ENCODE measurements around the gene CPED1.
A peak's percentile ranks its signal among the peaks of the same experiment; 100 is the strongest.

The CPED1 gene

GRCh38 chr7:121109145-121109544 is 120.6 kb downstream of the CPED1 start:
- no peak overlapping the region for H3K4ac ChIP-seq (ENCODE audit: low read length)
- no peak overlapping the region for H3K18ac ChIP-seq (ENCODE audit: low read length)
- H3K23ac ChIP-seq (ENCODE audit: low read depth, low read length, poor library complexity) = no peak overlapping the region
- peak; percentile 14 for DNase-seq (ENCODE audit: low spot score)
- H2BK5ac ChIP-seq (ENCODE audit: low read length) = no peak overlapping the region
- H3K27me3 ChIP-seq (ENCODE audit: control insufficient read depth in 3 of 3, insufficient read depth in 3 of 3, low read depth in 1 of 3, low read length in 3 of 3) = no peaks in the 10 kb centered on the region
- peaks cover 0 to 4% of the 10 kb centered on the region in 2 donors for H3K4me1 ChIP-seq (ENCODE audit: control insufficient read depth in 2 of 2, insufficient read depth in 1 of 2, low read depth in 1 of 2, low read length in 2 of 2)
- no peak overlapping the region for H3K14ac ChIP-seq (ENCODE audit: low read length)
- no peak overlapping the region for H3K4me2 ChIP-seq (ENCODE audit: insufficient read depth, low read length, poor library complexity, severe bottlenecking)
- no peaks in the 10 kb centered on the region for H3K36me3 ChIP-seq (replicated peaks in 1 of 2; ENCODE audit: control insufficient read depth in 2 of 2, insufficient read depth in 2 of 2, low read length in 2 of 2)
- no CpG with 5 or more reads among the region's 6 CpGs for WGBS, 2 donors (ENCODE audit: extremely low coverage in 2 of 2, insufficient read length in 2 of 2, insufficient replicate concordance in 1 of 2)
- no peak overlapping the region for H4K91ac ChIP-seq (ENCODE audit: low read depth, low read length, poor library complexity)
- no peak overlapping the region for H2BK15ac ChIP-seq (ENCODE audit: low read length)
- peaks cover 0 to 1% of the 10 kb centered on the region in 2 donors for H3K9me3 ChIP-seq (replicated peaks in 1 of 2; ENCODE audit: control insufficient read depth in 2 of 2, insufficient read depth in 1 of 2, low read depth in 1 of 2, low read length in 2 of 2)
- H3K9ac ChIP-seq (ENCODE audit: low read depth, low read length, poor library complexity) = no peak overlapping the region
- no peak overlapping the region for H2BK120ac ChIP-seq (ENCODE audit: low read depth, low read length)
- H2BK12ac ChIP-seq (ENCODE audit: low read length) = no peak overlapping the region
- peak overlapping the region; percentile 70 for H2AFZ ChIP-seq (ENCODE audit: low read length)
- no peak overlapping the region for H3K27ac ChIP-seq (replicated peaks; ENCODE audit: low read length)
- no peak overlapping the region for H2AK5ac ChIP-seq (ENCODE audit: low read depth, low read length)
- no peaks in the 10 kb centered on the region for H3K79me1 ChIP-seq (ENCODE audit: low read depth, low read length)
- H3K4me3 ChIP-seq (ENCODE audit: low read length in 2 of 2) = no peak overlapping the region
- no peak overlapping the region for H4K8ac ChIP-seq (ENCODE audit: low read depth, low read length)

- no peaks in the 10 kb centered on the region for H3K79me1 ChIP-seq (ENCODE audit: low read depth, low read length)
- no peak overlapping the region for H3K4ac ChIP-seq (ENCODE audit: low read length)
- no peak overlapping the region for H3K14ac ChIP-seq (ENCODE audit: low read length)
- no peaks in the 10 kb centered on the region for H3K27me3 ChIP-seq (ENCODE audit: control insufficient read depth in 3 of 3, insufficient read depth in 3 of 3, low read depth in 1 of 3, low read length in 3 of 3)
- H3K9ac ChIP-seq (ENCODE audit: low read depth, low read length, poor library complexity) = no peak overlapping the region
- peaks cover 0 to 4% of the 10 kb centered on the region in 2 donors for H3K4me1 ChIP-seq (ENCODE audit: control insufficient read depth in 2 of 2, insufficient read depth in 1 of 2, low read depth in 1 of 2, low read length in 2 of 2)
- H2BK120ac ChIP-seq (ENCODE audit: low read depth, low read length) = no peak overlapping the region
- no peak overlapping the region for H3K27ac ChIP-seq (replicated peaks; ENCODE audit: low read length)
- H3K4me2 ChIP-seq (ENCODE audit: insufficient read depth, low read length, poor library complexity, severe bottlenecking) = no peak overlapping the region
- H3K23ac ChIP-seq (ENCODE audit: low read depth, low read length, poor library complexity) = no peak overlapping the region
- no peak overlapping the region for H4K91ac ChIP-seq (ENCODE audit: low read depth, low read length, poor library complexity)
- no peak overlapping the region for H2BK5ac ChIP-seq (ENCODE audit: low read length)
- DNase-seq (ENCODE audit: low spot score) = no peak
- no peaks in the 10 kb centered on the region for H3K36me3 ChIP-seq (replicated peaks in 1 of 2; ENCODE audit: control insufficient read depth in 2 of 2, insufficient read depth in 2 of 2, low read length in 2 of 2)
- H3K9me3 ChIP-seq (replicated peaks in 1 of 2; ENCODE audit: control insufficient read depth in 2 of 2, insufficient read depth in 1 of 2, low read depth in 1 of 2, low read length in 2 of 2) = peaks cover 0 to 4% of the 10 kb centered on the region in 2 donors
- no peak overlapping the region for H3K18ac ChIP-seq (ENCODE audit: low read length)
- H2BK12ac ChIP-seq (ENCODE audit: low read length) = no peak overlapping the region
- H4K8ac ChIP-seq (ENCODE audit: low read depth, low read length) = no peak overlapping the region
- H3K4me3 ChIP-seq (ENCODE audit: low read length in 2 of 2) = no peak overlapping the region
- H2AFZ ChIP-seq (ENCODE audit: low read length) = no peak overlapping the region
- H2AK5ac ChIP-seq (ENCODE audit: low read depth, low read length) = no peak overlapping the region
- H2BK15ac ChIP-seq (ENCODE audit: low read length) = no peak overlapping the region
These were observed 124.8 kb downstream of the CPED1 start for GRCh38 chr7:121113288-121113687.

- WGBS, 2 donors (ENCODE audit: extremely low coverage in 2 of 2, insufficient read length in 2 of 2, insufficient replicate concordance in 1 of 2) = no CpG with 5 or more reads among the region's 1 CpG
- no peaks in the 10 kb centered on the region for H3K36me3 ChIP-seq (replicated peaks in 1 of 2; ENCODE audit: control insufficient read depth in 2 of 2, insufficient read depth in 2 of 2, low read length in 2 of 2)
- no peak for DNase-seq (ENCODE audit: low spot score)
These were observed 127.9 kb downstream of the CPED1 start for GRCh38 chr7:121116396-121116795.

GRCh38 chr7:121119047-121119446 is 130.5 kb downstream of the CPED1 start:
- Histone ChIP-seq H3K4me1 (ENCODE audit: control insufficient read depth in 2 of 2, insufficient read depth in 1 of 2, low read depth in 1 of 2, low read length in 2 of 2) (no peaks in the 10 kb centered on the region), H3K4me3 (ENCODE audit: low read length in 2 of 2) (no peak overlapping the region), H3K4me2 (ENCODE audit: insufficient read depth, low read length, poor library complexity, severe bottlenecking) (no peak overlapping the region), H3K23ac (ENCODE audit: low read depth, low read length, poor library complexity) (no peak overlapping the region), H3K36me3 (replicated peaks in 1 of 2; ENCODE audit: control insufficient read depth in 2 of 2, insufficient read depth in 2 of 2, low read length in 2 of 2) (no peaks in the 10 kb centered on the region), H3K27me3 (ENCODE audit: control insufficient read depth in 3 of 3, insufficient read depth in 3 of 3, low read depth in 1 of 3, low read length in 3 of 3) (no peaks in the 10 kb centered on the region), H4K91ac (ENCODE audit: low read depth, low read length, poor library complexity) (no peak overlapping the region), H2BK5ac (ENCODE audit: low read length) (no peak overlapping the region), H2BK120ac (ENCODE audit: low read depth, low read length) (no peak overlapping the region), H3K4ac (ENCODE audit: low read length) (no peak overlapping the region), H3K79me1 (ENCODE audit: low read depth, low read length) (no peaks in the 10 kb centered on the region), H2AFZ (ENCODE audit: low read length) (no peak overlapping the region), H3K18ac (ENCODE audit: low read length) (no peak overlapping the region), H4K8ac (ENCODE audit: low read depth, low read length) (no peak overlapping the region), H2AK5ac (ENCODE audit: low read depth, low read length) (no peak overlapping the region), H3K9ac (ENCODE audit: low read depth, low read length, poor library complexity) (no peak overlapping the region), H3K14ac (ENCODE audit: low read length) (no peak overlapping the region), H2BK15ac (ENCODE audit: low read length) (no peak overlapping the region), H2BK12ac (ENCODE audit: low read length) (no peak overlapping the region), H3K9me3 (replicated peaks in 1 of 2; ENCODE audit: control insufficient read depth in 2 of 2, insufficient read depth in 1 of 2, low read depth in 1 of 2, low read length in 2 of 2) (peaks cover 0 to 3% of the 10 kb centered on the region in 2 donors), H3K27ac (replicated peaks; ENCODE audit: low read length) (no peak overlapping the region)
- WGBS, 2 donors (ENCODE audit: extremely low coverage in 2 of 2, insufficient read length in 2 of 2, insufficient replicate concordance in 1 of 2) = no CpG with 5 or more reads among the region's 9 CpGs
- no peak for DNase-seq (ENCODE audit: low spot score)

More at GRCh38 chr7:121116396-121116795, 127.9 kb downstream of the CPED1 start:
- Histone ChIP-seq H3K14ac (ENCODE audit: low read length) (no peak overlapping the region), H3K27ac (replicated peaks; ENCODE audit: low read length) (no peak overlapping the region), H3K27me3 (ENCODE audit: control insufficient read depth in 3 of 3, insufficient read depth in 3 of 3, low read depth in 1 of 3, low read length in 3 of 3) (no peaks in the 10 kb centered on the region), H2AFZ (ENCODE audit: low read length) (no peak overlapping the region), H3K4ac (ENCODE audit: low read length) (no peak overlapping the region), H2BK15ac (ENCODE audit: low read length) (no peak overlapping the region), H3K9ac (ENCODE audit: low read depth, low read length, poor library complexity) (no peak overlapping the region), H4K8ac (ENCODE audit: low read depth, low read length) (no peak overlapping the region), H3K9me3 (replicated peaks in 1 of 2; ENCODE audit: control insufficient read depth in 2 of 2, insufficient read depth in 1 of 2, low read depth in 1 of 2, low read length in 2 of 2) (peaks cover 0 to 4% of the 10 kb centered on the region in 2 donors), H3K4me3 (ENCODE audit: low read length in 2 of 2) (no peak overlapping the region), H3K18ac (ENCODE audit: low read length) (no peak overlapping the region), H4K91ac (ENCODE audit: low read depth, low read length, poor library complexity) (no peak overlapping the region), H2BK12ac (ENCODE audit: low read length) (no peak overlapping the region), H3K79me1 (ENCODE audit: low read depth, low read length) (no peaks in the 10 kb centered on the region), H3K4me2 (ENCODE audit: insufficient read depth, low read length, poor library complexity, severe bottlenecking) (no peak overlapping the region), H2BK5ac (ENCODE audit: low read length) (no peak overlapping the region), H2BK120ac (ENCODE audit: low read depth, low read length) (no peak overlapping the region), H2AK5ac (ENCODE audit: low read depth, low read length) (no peak overlapping the region), H3K23ac (ENCODE audit: low read depth, low read length, poor library complexity) (no peak overlapping the region), H3K4me1 (ENCODE audit: control insufficient read depth in 2 of 2, insufficient read depth in 1 of 2, low read depth in 1 of 2, low read length in 2 of 2) (no peaks in the 10 kb centered on the region)
